ENCODE measurements around the gene AGBL4.

DNA sequence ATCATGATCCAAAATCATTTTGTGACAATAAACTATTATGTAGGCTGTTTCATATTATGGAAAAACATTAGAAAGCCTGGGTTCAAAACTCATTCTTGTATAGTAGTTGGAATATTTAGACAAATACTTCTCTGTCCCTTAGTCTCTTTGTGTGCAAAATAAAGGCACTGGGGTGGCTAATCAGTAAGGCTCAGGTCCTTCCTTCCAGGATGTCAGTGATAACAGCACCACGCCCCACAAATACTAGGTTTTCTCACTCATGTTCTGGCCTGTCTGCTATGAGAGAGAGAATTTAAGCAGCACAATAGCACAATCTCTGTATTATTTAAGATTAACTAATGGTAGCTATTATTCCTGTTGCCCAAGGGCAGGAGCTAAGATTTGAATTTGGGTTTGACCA is 788.8 kb downstream of the AGBL4 start:
- TF ChIP-seq POLR2A (IDR thresholded peaks at IDR 0.05) = no peak
- TF ChIP-seq, protein P1, sequence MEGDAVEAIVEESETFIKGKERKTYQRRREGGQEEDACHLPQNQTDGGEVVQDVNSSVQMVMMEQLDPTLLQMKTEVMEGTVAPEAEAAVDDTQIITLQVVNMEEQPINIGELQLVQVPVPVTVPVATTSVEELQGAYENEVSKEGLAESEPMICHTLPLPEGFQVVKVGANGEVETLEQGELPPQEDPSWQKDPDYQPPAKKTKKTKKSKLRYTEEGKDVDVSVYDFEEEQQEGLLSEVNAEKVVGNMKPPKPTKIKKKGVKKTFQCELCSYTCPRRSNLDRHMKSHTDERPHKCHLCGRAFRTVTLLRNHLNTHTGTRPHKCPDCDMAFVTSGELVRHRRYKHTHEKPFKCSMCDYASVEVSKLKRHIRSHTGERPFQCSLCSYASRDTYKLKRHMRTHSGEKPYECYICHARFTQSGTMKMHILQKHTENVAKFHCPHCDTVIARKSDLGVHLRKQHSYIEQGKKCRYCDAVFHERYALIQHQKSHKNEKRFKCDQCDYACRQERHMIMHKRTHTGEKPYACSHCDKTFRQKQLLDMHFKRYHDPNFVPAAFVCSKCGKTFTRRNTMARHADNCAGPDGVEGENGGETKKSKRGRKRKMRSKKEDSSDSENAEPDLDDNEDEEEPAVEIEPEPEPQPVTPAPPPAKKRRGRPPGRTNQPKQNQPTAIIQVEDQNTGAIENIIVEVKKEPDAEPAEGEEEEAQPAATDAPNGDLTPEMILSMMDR (IDR thresholded peaks at IDR 0.05) = no peak

Measured in lower leg skin (tissue), 3 donors.